Vagina (tissue), 2 donors: Measurements from ENCODE around the gene SETD2.

Source experiments
- POLR2A ChIP-seq, 2 donors: fragments of 450-650 bp; IDR thresholded peaks; one replicate each; pipeline ENCODE4 v1.6.1; 2017; ENCODE audit warnings: antibody characterized with exemption in 2 of 2, mild to moderate bottlenecking in 2 of 2, moderate library complexity in 2 of 2
- TF ChIP-seq, protein P1 (sequence below), 3 experiments: fragments of 450-650 bp in 2 of 3; fragments of 200-600 bp in 1 of 3; sonication (generic) in 1 of 3; IDR thresholded peaks; one replicate each; pipeline ENCODE4 v1.5.1; 2017 to 2019; ENCODE audit warnings: antibody characterized with exemption in 3 of 3, mild to moderate bottlenecking in 2 of 3, moderate library complexity in 2 of 3

DNA sequence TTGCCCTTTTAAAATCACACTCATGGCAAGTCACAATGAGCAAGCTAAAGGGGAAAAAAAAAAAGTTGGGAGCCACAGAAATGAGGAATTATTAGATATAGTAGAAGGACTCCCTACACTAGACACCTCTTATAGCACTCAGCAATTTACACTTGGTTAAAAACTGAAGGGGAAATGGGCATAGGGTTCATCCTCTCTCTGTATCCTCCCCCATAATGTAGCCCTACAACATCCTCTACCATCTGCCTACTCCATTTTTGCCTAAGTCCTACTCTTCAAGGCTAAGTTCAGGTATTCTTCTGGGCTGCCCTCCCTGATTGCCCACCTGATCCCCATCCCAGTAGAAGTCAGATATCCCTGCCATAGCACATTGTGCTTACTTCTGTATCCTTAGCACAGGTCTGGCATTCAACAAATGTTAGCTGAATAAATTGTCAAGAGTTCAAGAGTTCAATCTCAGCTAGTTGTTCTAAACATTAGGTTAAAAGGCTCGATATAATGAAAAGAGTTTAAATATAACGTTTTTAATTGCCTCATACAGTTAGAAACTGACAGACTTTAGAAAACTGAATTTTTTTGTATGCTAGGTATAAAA is 14.5 kb downstream of the SETD2 start:
- no peak for TF ChIP-seq POLR2A (IDR thresholded peaks at IDR 0.05)
- TF ChIP-seq, protein P1, sequence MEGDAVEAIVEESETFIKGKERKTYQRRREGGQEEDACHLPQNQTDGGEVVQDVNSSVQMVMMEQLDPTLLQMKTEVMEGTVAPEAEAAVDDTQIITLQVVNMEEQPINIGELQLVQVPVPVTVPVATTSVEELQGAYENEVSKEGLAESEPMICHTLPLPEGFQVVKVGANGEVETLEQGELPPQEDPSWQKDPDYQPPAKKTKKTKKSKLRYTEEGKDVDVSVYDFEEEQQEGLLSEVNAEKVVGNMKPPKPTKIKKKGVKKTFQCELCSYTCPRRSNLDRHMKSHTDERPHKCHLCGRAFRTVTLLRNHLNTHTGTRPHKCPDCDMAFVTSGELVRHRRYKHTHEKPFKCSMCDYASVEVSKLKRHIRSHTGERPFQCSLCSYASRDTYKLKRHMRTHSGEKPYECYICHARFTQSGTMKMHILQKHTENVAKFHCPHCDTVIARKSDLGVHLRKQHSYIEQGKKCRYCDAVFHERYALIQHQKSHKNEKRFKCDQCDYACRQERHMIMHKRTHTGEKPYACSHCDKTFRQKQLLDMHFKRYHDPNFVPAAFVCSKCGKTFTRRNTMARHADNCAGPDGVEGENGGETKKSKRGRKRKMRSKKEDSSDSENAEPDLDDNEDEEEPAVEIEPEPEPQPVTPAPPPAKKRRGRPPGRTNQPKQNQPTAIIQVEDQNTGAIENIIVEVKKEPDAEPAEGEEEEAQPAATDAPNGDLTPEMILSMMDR (IDR thresholded peaks at IDR 0.05) = no peak
